HG02588 (cell line): ENCODE results near the gene GRK5.

Experiments
- ATAC-seq: cut with Tn5 transposase; IDR thresholded peaks from one replicate; pipeline ENCODE4 v1.9.1; 2021; ENCODE audit warnings: mild to moderate bottlenecking, moderate library complexity; ENCODE audit not compliant: unreplicated experiment

Gene GRK5

DNA sequence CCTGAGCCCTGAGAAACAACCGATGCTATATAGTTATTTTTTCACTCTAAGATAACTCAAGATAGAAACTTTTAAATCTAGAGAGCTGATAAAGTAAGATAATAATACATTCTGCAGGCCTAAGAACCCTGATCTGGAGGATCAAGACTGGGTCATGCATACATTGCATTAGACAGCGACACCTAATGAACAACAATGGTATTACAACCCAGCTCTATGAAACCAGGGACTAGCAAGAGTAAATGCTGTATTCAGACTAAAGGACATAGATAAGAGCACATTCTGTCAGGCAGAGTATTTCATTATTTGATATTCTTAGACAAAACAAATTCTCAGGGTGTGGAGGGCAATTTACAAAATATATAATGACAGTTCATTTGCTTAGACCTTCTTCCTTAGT is 148.6 kb downstream of the GRK5 start:
- no peak for ATAC-seq

DNA sequence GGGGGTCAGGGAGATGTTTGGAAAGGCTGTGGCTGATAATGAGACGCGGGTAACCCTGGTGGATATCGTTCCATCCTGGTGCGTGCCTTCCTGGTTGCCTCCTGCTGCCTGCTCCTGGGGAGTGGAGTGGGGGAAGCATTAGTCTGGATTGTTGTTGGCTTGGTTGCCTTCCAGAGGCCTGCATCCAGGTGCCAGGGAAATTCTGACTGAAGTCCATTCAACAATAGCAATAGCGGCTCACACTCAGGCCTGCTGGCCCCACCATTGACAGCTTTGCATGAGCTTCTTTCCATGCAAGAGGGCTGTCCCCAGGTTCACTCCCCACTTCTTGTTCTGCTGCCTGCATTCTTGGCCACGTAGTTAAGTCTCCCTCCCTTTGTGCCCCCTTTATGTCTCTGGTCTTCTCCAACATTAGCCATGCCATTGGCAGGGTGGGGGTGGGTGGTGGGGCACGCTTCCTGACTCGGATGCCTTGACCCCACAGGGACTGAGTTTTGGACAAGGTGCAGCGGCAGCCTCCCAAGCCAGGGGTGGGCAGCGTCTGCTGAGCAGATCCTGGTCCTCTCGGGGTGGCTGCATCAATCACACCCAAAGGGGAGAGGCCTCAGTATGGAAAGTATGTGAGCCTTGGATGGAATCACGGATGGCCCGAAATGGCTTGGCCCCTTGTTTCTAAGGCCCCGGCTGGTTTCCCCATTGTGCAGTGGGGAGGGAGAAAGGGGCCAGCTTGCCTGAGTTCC is 150.2 kb downstream of the GRK5 start:
- no peak for ATAC-seq

DNA sequence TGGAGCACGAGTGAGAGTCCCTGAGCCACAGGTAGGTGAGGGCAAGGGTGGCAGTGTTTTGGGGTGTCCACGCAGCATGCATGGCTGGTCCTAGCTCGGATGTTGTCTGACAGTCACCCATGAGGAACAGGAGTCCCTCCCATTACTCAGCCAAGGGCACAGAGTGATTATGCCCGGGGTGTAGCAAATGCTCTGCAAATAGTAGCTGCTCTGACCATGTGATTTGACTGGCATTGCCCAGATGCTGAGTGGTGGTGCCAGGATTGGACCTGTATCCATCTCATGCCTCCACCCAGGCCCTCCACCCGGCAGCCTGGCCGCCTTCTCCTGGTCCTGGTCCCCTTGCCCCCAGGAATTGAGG is 150.8 kb downstream of the GRK5 start:
- ATAC-seq = no peak

DNA sequence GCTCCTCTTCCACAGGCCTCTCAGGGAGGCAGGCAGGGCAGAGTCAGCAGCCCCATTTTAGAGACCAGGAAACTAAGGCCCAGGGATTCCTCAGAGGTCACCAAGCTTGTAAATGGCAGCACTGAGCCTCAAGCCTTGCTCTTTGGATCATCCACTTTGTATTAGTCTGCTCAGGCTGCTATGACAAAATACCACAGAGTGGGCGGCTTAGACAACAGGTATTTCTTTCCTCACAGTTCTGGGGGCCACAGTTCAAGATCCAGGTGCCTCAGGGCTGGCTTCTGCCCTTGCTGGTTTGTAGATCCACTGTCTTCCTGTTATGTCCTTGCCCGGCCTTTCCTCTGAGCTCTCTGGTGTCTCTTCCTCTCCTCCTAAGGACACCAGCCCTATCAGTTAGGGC is 151.2 kb downstream of the GRK5 start:
- no peak for ATAC-seq

DNA sequence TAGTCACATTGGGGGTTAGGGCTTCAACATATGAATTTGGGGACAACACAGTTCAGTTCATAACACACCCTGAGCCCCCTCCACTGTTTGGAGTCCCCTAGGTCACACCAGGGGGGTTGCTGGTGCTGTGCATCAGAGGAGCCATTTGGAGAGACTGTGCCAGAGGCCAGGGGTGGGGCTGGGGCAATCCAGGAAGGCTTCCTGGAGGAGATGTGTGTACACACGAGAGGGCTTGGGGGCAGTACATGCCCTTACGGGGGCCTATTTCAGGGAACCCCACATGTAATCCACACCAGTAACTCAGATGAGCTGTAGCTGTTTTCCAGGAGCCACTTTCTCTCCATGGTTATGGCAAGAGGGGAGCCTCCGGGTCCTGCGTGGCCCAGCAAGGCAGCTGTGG is 151.7 kb downstream of the GRK5 start:
- ATAC-seq = no peak

DNA sequence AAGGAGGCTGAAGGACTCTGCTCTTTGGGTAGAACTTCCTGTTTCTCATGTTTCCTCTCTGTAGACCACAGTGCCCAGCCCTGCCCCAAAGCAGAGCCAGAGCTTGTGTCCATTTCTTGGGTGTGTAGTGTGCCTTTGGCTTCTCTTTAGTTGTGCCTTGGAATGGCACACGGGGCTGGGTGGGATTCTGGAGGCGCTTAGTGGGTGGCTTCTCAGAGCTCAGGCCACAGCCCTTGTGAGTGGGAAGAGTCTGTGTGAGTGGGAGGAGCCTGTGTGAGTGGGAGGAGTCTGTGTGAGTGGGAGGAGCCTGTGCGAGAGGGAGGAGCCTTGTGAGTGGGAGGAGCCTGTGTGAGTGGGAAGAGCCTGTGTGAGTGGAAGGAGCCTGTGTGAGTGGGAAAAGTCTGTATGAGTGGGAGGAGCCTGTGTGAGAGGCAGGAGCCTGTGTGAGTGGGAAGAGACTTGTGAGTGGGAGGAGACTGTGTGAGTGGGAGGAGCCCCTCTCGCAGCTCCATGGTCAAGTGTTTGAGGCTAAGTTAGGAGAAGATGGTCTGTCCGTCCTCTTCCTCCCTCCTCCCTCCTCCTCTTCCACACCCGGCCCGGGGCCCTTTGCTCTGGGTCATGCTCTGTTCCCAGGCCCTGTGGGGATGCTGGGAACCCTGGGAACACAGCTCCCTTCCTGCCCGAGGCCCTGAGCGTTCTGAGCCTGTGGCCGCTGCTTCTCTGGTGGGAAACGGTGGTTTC is 153.0 kb downstream of the GRK5 start:
- no peak for ATAC-seq

DNA sequence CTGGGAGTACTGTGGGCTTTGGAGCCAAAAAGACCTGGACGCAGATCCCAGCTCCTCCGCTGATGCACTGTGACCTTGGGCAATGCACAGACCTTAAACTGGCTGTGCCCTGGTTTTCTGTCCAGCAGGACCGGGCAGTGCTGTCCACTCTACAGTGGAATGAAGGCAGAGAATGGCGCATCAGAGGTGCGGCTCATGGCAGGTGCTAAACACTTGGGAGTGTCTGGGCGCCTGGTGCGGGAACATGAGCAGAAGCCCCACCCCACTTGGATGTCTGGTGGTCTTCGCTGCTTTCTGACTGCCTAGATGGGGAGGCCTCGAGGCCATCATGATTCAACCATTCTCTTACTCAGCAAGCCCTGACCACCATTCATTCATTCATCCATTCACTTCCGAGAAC is 153.7 kb downstream of the GRK5 start:
- ATAC-seq = no peak

DNA sequence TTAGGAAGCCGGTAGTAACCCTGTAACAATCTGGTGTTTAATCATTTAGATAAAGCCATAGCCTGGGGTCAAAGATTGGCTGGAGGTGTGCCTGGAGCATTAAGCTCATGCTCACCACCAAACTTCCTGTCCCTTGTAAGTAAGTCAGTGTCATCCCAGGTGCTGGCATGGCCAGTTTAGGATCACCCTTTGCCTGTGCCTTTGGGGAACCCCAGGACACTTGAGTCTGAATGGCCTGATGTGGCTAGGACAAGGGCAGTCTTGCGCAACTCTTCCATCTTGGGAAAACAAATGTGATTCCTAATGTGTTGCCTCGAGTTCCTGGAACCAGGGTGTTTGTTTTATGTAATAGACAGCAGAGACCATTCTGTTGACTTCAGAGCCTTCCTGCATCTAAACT is 154.8 kb downstream of the GRK5 start:
- ATAC-seq = no peak

DNA sequence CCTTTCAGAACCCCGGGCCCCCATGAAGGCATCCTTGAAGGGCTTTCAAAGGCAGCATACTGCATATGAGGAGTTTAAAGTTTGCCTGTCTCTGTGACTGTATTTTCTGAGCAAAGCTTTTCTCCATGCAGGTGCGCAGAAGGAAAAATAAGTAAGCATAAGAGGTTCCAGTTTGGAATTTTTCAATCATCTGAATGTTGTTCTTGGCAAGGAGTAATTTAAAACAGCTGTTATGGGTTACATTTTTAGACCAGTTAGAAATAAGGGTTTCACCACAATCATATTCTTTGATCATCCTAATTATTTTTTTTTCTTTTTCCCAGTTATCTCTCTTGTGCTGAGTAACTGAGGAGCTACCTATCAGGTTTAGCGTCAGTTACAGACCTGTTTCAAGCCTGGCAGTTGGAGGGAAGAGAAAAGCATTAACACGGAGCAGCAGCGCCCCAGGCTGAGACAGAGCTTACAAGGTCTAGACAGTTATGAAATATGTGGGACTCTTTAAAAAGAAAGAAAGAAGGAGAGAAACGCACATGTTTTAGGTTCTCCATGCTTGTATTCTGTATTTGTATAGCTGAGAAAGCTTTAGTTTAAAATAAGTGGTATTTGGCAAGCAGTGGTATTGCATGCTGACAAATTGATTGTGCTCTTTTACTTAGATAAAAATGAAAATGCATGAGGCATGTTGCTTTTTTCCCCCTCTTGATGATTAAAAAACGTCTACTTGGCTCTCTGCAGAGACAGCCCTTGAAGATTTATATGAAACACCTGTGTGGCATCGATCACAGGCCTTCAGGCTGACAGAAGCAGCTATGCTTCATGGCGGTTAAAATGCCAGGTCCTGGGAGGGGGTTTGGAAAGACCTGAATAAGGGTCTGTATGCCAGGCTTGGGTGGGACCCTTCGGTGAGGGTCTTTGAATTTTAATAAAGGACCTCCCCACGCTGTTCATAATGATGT is 157.6 kb downstream of the GRK5 start:
- no peak for ATAC-seq

DNA sequence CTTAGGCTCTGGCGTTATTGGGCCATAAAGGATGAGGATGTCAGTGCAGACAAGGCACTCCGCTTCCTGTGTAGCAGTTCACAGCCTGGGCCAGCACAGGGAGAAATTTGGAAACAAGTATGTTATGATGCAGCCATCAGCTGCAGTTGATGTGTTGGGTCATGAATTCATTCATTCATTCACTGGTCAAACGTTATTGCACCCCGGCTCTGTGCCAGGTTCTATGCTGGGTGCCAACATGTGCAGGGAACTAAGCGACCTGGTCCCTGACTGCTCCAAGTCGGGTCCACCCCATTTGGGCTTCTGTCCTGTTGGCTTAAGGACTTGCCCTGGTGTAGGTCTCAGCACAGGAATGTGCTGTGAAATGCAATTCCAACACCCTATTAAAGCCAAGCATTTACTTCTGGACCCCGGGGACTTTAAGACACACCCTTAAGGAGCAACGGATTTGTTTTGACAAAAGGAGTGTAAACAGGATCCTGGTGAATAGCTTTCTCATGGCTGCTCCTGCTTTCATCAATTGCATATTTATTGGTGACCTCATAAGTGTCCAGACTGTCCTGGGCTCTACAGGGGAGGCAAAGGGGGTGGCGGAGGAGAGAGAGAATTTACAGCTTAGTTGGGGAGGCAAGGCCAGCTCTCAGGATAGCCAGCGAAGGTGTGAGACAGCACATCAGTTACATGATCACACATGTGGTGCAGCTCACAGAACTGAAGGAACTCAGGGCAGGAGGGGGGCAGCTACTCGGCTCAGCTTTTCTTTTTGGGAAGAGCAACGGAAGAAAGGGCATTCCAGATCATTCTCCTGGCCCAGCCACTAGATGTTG is 158.6 kb downstream of the GRK5 start:
- ATAC-seq = no peak

DNA sequence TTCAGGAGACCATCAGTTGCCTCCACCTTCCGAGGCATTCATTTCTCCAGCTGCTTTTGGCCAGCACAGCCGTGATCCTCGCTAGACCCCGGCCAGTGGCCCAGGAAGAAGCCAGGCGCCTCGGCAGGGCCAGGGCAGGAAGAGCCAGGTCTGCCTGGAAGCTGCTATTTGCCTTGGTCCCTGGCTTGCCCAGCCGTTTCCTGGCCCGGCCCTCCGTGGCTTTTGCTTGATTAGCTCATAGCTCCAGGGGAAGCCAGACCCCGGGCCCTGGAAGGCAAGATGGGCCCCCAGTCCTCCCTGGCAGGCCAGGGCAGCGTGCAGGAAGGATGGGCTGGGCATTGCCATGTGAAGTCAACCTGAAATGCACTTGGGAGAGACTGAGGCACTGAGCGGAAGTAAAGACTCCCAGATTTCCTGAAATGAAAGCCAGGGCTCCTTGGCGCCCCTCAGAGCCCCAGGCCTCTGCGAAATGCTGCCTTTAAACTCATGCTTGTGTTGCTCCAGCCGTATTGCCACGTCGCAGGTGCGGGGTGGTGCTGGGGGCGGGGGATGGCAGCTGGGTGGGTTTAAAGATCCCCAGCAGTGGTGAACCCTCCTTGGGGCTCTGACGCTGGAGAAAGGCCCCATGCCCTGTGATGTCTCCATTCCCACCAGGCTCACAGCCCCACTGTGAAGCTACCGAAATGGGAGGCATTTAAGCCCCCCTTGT is 160.6 kb downstream of the GRK5 start:
- ATAC-seq = no peak

DNA sequence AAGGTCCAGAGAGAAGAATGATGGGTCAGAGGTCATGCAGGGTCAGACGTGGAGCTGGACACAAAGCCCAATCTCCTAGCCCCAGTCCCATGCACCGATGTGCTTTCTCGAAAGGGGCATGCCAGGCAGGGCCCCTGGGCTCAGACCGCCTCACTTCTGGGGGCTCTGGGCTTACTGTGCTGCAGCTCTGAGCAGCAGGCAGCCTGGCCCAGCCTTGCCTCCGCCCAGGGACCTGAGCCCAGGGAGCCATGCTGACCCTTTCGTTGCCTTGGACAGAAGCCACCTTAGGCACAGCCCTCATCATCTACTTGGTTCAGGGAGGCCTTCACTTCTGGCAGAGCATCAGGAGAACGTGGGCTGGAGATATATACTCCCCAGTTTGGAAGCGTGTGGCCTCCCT is 161.2 kb downstream of the GRK5 start:
- ATAC-seq = no peak

DNA sequence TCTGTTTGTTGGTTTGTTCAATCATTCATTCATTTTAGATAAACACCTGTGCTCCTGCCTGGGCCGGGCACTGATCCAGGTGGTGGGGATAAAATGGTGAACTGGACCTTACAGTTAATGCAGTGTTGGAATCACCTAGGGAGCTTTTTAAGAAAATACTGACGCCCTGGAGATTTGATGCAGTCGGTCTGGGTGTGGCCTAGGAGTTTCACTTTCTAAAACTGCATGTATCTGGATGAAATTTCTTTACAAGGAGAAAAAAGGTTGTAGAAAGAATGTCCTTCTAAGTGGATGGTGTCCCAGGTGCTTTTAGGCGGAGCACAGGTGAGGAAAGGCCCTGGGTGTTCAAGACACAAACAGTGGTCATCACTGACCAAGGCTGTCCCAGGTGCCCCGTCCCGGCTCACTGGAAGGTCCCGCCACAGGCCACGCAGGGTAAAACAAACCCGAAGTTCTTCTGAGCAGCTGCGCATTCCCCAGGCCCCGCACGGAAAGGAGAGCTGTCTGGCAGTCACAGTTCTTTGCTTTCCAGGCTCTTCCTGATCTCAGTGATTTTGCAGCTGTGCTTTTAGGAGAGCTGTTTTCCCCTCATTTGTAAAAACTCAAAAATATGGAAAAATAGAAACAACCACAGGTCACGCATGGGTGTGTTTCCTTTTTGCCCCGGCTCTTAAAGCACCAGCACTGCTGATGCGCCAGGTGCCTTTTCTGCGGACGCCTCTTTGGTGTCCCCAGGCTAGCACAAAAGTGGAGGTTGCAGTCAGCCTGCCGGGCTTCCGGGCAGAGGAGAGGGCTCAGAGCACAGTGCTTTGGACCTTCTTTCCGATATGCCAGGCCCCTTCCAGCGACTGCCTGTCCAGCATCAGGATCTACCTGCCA is 161.9 kb downstream of the GRK5 start:
- peak; percentile 69 for ATAC-seq

DNA sequence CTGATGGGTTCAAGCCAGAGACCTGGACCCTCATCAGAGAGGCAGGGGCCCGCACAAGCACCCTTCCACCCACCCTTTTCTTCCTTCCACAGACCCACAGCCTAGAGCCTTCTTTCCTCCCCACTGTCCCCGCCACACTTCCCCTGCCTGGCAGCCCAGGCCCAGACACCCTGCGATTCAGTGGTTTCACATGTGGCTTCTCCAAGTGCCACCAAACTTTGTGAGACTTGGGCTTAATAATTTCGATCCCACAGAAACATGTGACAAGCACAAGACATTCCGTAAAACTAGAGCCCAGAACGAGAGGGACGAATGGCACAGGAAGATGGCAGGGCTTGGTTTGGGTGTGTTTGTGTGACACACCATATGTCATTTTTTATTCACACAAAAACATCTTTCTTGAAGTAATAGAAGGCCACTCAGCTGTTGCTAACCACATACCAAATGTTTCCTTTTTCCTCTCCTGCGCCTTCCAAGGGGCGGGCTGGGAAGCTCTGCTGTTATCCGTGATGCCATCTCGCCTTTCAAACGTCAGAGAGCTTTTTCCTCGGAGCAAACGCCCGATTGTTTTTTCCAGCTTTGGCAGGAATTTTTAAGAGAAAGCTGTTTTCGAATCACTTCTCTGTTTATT is 162.9 kb downstream of the GRK5 start:
- ATAC-seq = no peak

DNA sequence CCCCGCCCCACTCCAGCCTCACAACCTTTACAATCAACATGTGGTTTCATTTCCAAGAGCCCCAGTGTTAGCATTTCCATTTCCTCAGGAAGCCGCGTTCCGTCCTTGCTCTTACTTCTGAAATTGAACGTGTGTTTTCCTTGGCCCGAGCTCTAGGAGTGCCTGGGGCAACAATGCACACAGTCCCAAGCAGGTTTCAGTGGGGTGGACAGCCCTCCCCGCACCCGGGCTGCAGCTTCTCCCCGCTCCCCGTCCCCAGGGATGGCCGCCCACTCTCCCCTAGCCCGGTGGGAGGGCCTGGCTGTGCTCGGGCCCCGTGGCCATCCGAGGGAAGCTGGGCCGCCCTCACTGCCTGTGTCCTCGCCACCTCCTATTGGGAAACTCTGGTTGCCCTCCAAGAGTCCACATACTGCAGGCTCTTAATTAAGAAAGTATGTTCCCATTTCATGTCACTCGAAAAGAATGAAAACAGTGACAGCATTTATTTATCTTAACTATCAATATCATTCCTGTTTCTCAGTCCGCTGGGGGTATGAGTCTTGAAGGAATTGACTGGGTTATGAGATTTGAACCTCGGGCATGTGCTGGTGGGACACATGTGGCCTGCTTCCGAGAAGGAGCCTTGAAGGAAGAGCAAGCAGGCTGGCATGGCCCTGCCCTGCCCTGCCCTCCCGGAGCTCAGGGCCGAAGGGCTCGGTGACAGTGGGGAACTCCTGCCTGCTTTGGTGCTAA is 163.8 kb downstream of the GRK5 start:
- no peak for ATAC-seq

DNA sequence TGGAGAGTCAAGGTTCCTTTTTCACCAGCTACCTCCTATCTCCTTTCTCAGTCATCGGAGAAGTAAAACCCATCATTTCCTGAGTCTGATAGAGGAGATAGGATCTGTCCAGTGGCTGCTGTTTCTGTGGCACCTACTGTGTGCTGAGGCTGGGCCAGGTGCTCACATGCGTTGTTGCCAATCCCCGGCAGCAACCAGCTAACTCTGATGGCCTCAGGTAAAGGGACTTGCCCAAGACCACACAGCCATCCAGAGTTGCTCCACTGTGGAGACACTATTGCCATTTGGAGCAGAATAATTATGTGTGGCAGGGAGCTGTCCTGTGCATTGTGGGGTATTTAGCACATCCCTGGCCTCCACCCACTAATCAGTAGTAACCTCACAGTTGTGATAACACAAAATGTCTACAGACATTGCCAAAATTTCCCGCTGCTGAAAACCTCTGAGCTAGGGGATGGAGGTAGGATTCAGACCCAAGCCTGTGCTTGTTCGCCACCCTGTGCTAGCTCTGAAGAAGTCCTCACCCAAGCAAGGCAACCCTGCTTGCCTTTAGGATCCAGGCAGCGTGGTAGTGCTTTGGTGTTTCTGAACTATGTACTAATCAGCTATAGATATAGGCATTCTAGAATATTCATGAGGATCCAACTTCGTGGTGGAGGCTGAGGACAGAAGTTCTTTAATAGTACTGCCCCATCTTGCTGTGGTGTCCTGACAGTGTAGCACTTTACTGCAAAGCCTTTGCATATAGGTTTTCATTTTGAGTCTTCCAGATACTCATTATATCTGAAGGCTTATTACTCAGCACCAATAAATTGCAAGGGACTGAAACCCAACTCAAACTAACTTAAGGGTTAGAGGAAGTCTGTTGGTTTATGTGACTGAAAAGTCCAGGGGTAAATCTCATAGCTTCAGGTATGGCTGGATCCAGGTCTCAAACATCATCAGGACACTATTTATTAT is 164.6 kb downstream of the GRK5 start:
- peak; percentile 48 for ATAC-seq
